Measurements from ENCODE around the gene SPATA16. TPM values are rescaled to one million over a fixed set of nuclear protein-coding genes. Genes with fewer than 3 reads are reported as not detected.

SPATA16 gene
- total and polyA plus RNA-seq, 2 experiments from 2014 or later = not detected

- TF ChIP-seq ZNF462 (CRISPR knock-in tag; IDR thresholded peaks at IDR 0.05) = no peak
- no peak for TF ChIP-seq REST (IDR thresholded peaks at IDR 0.05; ENCODE audit: unreplicated experiment)
- TF ChIP-seq NANOG (IDR thresholded peaks at IDR 0.05; ENCODE audit: borderline replicate concordance) = no peak
- TF ChIP-seq JUNB (IDR thresholded peaks at IDR 0.05; ENCODE audit: unreplicated experiment) = no peak
- TF ChIP-seq EZH2phosphoT487 (IDR thresholded peaks at IDR 0.05; ENCODE audit: unreplicated experiment) = no peak
- no peak for TF ChIP-seq CREB1 (CRISPR knock-in tag; IDR thresholded peaks at IDR 0.05; ENCODE audit: low read depth)
- no peak for TF ChIP-seq STAT1 (IDR thresholded peaks at IDR 0.05; ENCODE audit: unreplicated experiment)
- TF ChIP-seq CTCF (conservative IDR thresholded peaks at IDR 0.05; ENCODE audit: low read depth in 2 of 2) = no peak
- TF ChIP-seq ZNF114 (CRISPR knock-in tag; IDR thresholded peaks at IDR 0.05) = no peak
- no peak for TF ChIP-seq POLR2AphosphoS5 (IDR thresholded peaks at IDR 0.05; ENCODE audit: low read depth)
Observed at GRCh38 chr3:172918165-172918564, 222.9 kb downstream of the SPATA16 start (continued).
